Bronchial epithelial cell (primary cell): ENCODE data around the gene HBE1. TPM values are rescaled to one million over a fixed set of nuclear protein-coding genes. Genes with fewer than 3 reads are reported as not detected.

Experiments
- DNase-seq: peaks from one replicate; pipeline ENCODE4 v3.0.0-alpha.2; 2010; ENCODE audit warnings: low read depth
- FAIRE-seq: peaks from 2 replicates; lab custom pipeline; 2011; peaks lifted over from hg19 to GRCh38; lab: Jason Lieb, UNC
- H3K27me3 ChIP-seq: 2 replicates; pipeline ENCODE4 v1.5.1; 2011; ENCODE audit warnings: low read length; ENCODE audit not compliant: control insufficient read depth, insufficient read depth
- H3K36me3 ChIP-seq: 2 replicates; pipeline ENCODE4 v1.5.1; 2011; ENCODE audit warnings: low read length; ENCODE audit not compliant: control insufficient read depth, insufficient read depth
- H3K4me3 ChIP-seq: 2 replicates; pipeline ENCODE4 v1.5.1; 2011; ENCODE audit warnings: mild to moderate bottlenecking, low read depth, low read length, control low read depth
- total RNA-seq: library from RNA; depleted of rRNA; stranded (reverse); fragments of >200 nt; gene quantifications from 2 replicates; pipeline ENCODE4 v1.2.1, GENCODE V29; 2014
- TF ChIP-seq, protein P1 (sequence below): IDR thresholded peaks from 2 replicates; pipeline ENCODE4 v1.5.1; 2011; ENCODE audit warnings: mild to moderate bottlenecking, moderate library complexity, low read length, control low read depth, inconsistent platforms; ENCODE audit not compliant: insufficient read depth, severe bottlenecking

The HBE1 gene
- total RNA-seq, 1 donor from 2014 or later, result not detected

DNA sequence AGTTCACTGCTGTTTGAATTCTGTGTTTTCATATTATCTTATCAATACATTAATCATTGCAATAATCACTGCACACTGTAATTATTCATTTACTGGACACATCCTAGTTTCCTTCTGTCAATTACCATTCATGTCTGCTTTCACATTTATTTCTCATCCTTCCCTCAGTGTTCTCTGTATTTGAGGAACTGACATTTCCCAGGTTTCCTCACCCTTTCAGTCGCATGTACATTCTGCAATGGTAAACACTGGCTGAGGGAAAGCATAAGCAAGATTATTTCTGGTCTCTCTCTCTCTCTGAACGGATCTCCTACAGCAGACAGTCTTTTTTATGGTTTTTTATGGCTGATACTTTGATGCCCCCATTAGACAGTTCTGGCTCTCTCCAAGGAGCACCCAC lies 31.3 kb downstream of the HBE1 start:
- DNase-seq (no peak), FAIRE-seq (no peak)
- TF ChIP-seq, protein P1, sequence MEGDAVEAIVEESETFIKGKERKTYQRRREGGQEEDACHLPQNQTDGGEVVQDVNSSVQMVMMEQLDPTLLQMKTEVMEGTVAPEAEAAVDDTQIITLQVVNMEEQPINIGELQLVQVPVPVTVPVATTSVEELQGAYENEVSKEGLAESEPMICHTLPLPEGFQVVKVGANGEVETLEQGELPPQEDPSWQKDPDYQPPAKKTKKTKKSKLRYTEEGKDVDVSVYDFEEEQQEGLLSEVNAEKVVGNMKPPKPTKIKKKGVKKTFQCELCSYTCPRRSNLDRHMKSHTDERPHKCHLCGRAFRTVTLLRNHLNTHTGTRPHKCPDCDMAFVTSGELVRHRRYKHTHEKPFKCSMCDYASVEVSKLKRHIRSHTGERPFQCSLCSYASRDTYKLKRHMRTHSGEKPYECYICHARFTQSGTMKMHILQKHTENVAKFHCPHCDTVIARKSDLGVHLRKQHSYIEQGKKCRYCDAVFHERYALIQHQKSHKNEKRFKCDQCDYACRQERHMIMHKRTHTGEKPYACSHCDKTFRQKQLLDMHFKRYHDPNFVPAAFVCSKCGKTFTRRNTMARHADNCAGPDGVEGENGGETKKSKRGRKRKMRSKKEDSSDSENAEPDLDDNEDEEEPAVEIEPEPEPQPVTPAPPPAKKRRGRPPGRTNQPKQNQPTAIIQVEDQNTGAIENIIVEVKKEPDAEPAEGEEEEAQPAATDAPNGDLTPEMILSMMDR, result no peak
- Histone ChIP-seq H3K36me3 (no peaks in the 10 kb centered on the region), H3K27me3 (no peaks in the 10 kb centered on the region), H3K4me3 (no peak overlapping the region)

GRCh38 chr11:5237420-5237819 lies 32.3 kb downstream of the HBE1 start:
- FAIRE-seq, result no peak
- TF ChIP-seq, protein P1, result no peak

DNA sequence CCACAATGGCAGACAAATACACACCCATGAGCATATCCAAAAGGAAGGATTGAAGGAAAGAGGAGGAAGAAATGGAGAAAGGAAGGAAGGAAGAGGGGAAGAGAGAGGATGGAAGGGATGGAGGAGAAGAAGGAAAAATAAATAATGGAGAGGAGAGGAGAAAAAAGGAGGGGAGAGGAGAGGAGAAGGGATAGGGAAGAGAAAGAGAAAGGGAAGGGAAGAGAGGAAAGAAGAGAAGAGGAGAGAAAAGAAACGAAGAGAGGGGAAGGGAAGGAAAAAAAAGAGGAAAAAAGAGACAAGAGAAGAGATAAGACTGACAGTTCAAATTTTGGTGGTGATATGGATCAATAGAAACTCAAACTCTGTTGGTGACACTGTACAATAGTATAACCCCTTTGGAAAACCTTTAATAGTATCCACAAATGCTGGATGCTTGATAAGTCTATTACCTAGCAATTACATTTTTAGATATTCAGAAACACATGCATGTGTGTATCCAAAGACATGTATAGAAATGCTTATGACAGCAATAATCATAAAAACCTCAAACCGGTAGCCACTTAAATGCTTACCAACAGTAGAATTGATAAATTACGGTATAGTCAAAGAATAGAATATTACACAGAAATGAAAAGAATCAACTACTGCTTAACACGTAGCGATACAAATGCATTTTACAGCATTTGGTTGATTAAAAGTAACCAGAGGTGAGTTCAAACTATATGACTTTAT lies 34.2 kb downstream of the HBE1 start:
- no peak for FAIRE-seq
- no peak overlapping the region for H3K4me3 ChIP-seq
- no peaks in the 10 kb centered on the region for H3K36me3 ChIP-seq
- no peak for DNase-seq
- no peaks in the 10 kb centered on the region for H3K27me3 ChIP-seq
- TF ChIP-seq, protein P1, result no peak

More at GRCh38 chr11:5237420-5237819, 32.3 kb downstream of the HBE1 start:
- Histone ChIP-seq H3K36me3 (no peaks in the 10 kb centered on the region), H3K4me3 (no peak overlapping the region), H3K27me3 (no peaks in the 10 kb centered on the region)
- DNase-seq, result no peak

- FAIRE-seq, result peak; percentile 62
- no peak within 1 kb of the TSS for H3K4me3 ChIP-seq
- TF ChIP-seq, protein P1, result no peak
- no peak for DNase-seq
- no peaks in the 10 kb centered on the region for H3K27me3 ChIP-seq
- H3K36me3 ChIP-seq, result no peaks in the 10 kb centered on the region
These were observed 35.3 kb downstream of the HBE1 start, which contains the start of gene HBD for GRCh38 chr11:5234381-5234834. HBD (minus strand) TSS chr11:5234483; CDS start chr11:5234433, 50 bp downstream.

DNA sequence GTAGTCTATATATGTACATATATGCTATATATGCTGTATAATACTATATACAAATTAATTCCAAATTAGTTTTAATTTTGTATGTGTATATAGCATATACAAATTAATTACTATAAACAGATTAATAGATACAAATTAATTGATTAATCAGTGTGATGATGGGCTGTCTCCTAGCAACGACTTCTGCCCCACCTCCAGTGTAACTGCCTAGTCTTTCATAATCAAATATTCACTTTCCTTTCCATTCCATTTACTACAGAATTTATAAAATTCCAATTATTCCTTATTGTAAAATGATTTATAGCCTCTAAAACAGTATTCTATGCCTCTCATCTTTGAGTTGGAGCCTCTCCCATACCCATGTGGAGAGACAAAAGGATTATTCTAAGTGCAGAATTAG lies 36.4 kb downstream of the HBE1 start:
- Histone ChIP-seq H3K27me3 (no peaks in the 10 kb centered on the region), H3K36me3 (no peaks in the 10 kb centered on the region), H3K4me3 (no peak overlapping the region)
- FAIRE-seq (no peak), DNase-seq (no peak)
- TF ChIP-seq, protein P1, result no peak
